ENCODE results near the gene LYSMD1. TPM values are rescaled to one million over a fixed set of nuclear protein-coding genes. Genes with fewer than 3 reads are reported as not detected.

Gene LYSMD1
- total RNA-seq, 4 donors from 2014 or later: 13.4 to 19.7 (median 15.7) TPM

GRCh38 chr1:151144474-151145303, 21.0 kb downstream of the LYSMD1 start:
- no peak for TF ChIP-seq POLR2A (IDR thresholded peaks at IDR 0.05)
- TF ChIP-seq, protein P1, sequence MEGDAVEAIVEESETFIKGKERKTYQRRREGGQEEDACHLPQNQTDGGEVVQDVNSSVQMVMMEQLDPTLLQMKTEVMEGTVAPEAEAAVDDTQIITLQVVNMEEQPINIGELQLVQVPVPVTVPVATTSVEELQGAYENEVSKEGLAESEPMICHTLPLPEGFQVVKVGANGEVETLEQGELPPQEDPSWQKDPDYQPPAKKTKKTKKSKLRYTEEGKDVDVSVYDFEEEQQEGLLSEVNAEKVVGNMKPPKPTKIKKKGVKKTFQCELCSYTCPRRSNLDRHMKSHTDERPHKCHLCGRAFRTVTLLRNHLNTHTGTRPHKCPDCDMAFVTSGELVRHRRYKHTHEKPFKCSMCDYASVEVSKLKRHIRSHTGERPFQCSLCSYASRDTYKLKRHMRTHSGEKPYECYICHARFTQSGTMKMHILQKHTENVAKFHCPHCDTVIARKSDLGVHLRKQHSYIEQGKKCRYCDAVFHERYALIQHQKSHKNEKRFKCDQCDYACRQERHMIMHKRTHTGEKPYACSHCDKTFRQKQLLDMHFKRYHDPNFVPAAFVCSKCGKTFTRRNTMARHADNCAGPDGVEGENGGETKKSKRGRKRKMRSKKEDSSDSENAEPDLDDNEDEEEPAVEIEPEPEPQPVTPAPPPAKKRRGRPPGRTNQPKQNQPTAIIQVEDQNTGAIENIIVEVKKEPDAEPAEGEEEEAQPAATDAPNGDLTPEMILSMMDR (IDR thresholded peaks at IDR 0.05): no peak
- Histone ChIP-seq H3K27ac (peak overlapping the region in 2 of 3 donors; percentile 18 to 48), H3K4me1 (peaks cover 20 to 25% of the 10 kb centered on the region in 2 donors), H3K9me3 (no peaks in the 10 kb centered on the region), H3K27me3 (no peaks in the 10 kb centered on the region), H3K4me3 (replicated peaks in 1 of 3) (peak overlapping the region in 1 of 3 donors; percentile 74), H3K36me3 (no peaks in the 10 kb centered on the region)
- DNase-seq: no peak
- intact Hi-C loops (cut with DNase I): no loop called here
- WGBS, 2 donors: 52 to 58% methylated on average over 7 of the region's 7 CpGs

DNA sequence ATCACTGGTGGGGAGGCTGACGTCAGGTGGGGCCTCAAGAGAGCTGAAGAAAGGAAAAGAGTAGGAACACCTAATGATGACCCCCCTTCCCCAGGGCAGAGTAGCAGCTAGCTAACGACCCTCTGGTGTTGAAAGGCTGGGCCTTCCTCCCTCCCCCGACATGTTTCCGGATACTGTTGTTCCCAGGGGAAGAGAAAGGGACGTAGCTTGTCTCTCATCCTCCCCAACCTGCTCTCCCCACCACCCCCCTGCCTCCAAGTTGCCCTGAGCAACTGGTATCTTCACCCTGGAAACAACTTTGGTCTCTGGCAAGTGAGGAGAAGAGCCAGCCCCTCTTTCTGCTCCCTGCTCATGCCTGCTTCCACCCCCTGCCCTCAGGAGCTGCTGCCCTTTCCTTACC, 21.7 kb downstream of the LYSMD1 start:
- WGBS, 2 donors: 81 to 83% methylated on average over 4 to 5 of the region's 5 CpGs

GRCh38 chr1:151143057-151143435, 22.7 kb downstream of the LYSMD1 start:
- H3K36me3 ChIP-seq: no peaks in the 10 kb centered on the region
- H3K27me3 ChIP-seq: no peaks in the 10 kb centered on the region
- intact Hi-C loops (cut with DNase I): no loop called here
- no peak for DNase-seq
- H3K27ac ChIP-seq: no peak overlapping the region
- TF ChIP-seq, protein P1 (IDR thresholded peaks at IDR 0.05): no peak
- no peak for TF ChIP-seq POLR2A (IDR thresholded peaks at IDR 0.05)
- no peaks in the 10 kb centered on the region for H3K9me3 ChIP-seq
- WGBS, 2 donors: 79 to 93% methylated on average over 7 of the region's 7 CpGs
- H3K4me3 ChIP-seq (replicated peaks in 1 of 3): no peak overlapping the region
- peaks cover 20 to 25% of the 10 kb centered on the region in 2 donors for H3K4me1 ChIP-seq

More for the DNA sequence above, 21.7 kb downstream of the LYSMD1 start:
- no peaks in the 10 kb centered on the region for H3K27me3 ChIP-seq
- TF ChIP-seq, protein P1 (IDR thresholded peaks at IDR 0.05): no peak
- no peak for TF ChIP-seq POLR2A (IDR thresholded peaks at IDR 0.05)
- no peaks in the 10 kb centered on the region for H3K9me3 ChIP-seq
- H3K27ac ChIP-seq: no peak overlapping the region
- intact Hi-C loops (cut with DNase I): no loop called here
- H3K4me3 ChIP-seq (replicated peaks in 1 of 3): no peak overlapping the region
- H3K36me3 ChIP-seq: no peaks in the 10 kb centered on the region
- peaks cover 20 to 25% of the 10 kb centered on the region in 2 donors for H3K4me1 ChIP-seq
- DNase-seq: no peak

DNA sequence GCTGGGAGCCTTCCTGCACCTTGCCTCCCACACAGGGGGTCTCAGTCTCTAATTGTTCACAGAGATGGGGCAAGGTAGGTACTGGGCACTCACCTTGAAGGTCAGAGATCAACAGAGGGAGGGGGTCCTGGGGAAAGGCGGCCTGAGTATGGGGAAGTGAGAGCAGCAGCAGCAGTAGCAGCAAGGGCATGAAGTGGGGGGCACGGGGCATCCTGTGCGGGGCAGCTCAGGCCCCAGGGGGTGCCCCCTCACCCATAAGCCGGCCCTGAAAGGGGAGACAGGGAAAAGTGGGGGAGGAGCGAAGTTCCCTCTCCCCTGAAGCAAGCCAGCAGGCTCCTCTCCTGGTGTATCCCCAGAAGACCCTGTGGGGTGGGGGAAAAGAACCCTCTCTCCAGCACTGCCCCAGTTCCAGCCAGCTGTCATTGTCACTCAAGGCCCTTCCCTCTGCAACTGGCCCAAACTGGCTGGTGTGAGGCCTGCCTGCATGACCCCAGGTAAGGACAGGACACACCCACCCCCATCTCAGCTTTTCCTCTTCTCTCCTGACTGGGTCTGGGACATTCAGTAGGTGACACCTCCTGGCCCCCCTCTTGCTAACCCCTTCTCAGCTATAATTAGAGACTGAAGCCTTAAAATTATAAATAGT, 23.2 kb downstream of the LYSMD1 start:
- no peak for TF ChIP-seq POLR2A (IDR thresholded peaks at IDR 0.05)
- TF ChIP-seq, protein P1 (IDR thresholded peaks at IDR 0.05): no peak
- Histone ChIP-seq H3K27me3 (no peaks in the 10 kb centered on the region), H3K36me3 (no peaks in the 10 kb centered on the region), H3K4me1 (peaks cover 20 to 25% of the 10 kb centered on the region in 2 donors), H3K4me3 (replicated peaks in 1 of 3) (no peak overlapping the region), H3K27ac (no peak overlapping the region), H3K9me3 (no peaks in the 10 kb centered on the region)
- intact Hi-C loops (cut with DNase I): no loop called here
- 53 to 73% methylated on average over 3 to 5 of the region's 5 CpGs for WGBS, 2 donors
- DNase-seq: no peak

- Histone ChIP-seq H3K4me3 (replicated peaks in 1 of 3) (no peak overlapping the region), H3K9me3 (no peaks in the 10 kb centered on the region), H3K27me3 (no peaks in the 10 kb centered on the region), H3K27ac (no peak overlapping the region), H3K36me3 (no peaks in the 10 kb centered on the region), H3K4me1 (no peaks in the 10 kb centered on the region)
- 78 to 83% methylated on average over 7 of the region's 7 CpGs for WGBS, 2 donors
- no peak for DNase-seq
- no peak for TF ChIP-seq POLR2A (IDR thresholded peaks at IDR 0.05)
- TF ChIP-seq, protein P1 (IDR thresholded peaks at IDR 0.05): no peak
- intact Hi-C loops (cut with DNase I): no loop called here
Observed at GRCh38 chr1:151137789-151138188, 27.9 kb downstream of the LYSMD1 start.

All from thyroid gland (tissue), 4 donors.